ENCODE data around the gene STARD4. TPM values are rescaled to one million over a fixed set of nuclear protein-coding genes. Genes with fewer than 3 reads are reported as not detected.

STARD4 gene
- polyA plus RNA-seq, 1 of the 3 experiments (the other 2 are of a cell fraction) = 10.0 TPM

- DNase-seq = no peak
- Histone ChIP-seq H3K27me3 (ENCODE audit: insufficient read depth) (no peaks in the 10 kb centered on the region), H4K20me1 (ENCODE audit: insufficient read depth) (no peaks in the 10 kb centered on the region), H3K27ac (ENCODE audit: low read depth in 2 of 2, low read length in 1 of 2) (no peak overlapping the region), H3K9ac (no peak overlapping the region), H3K4me1 (ENCODE audit: control insufficient read depth in 1 of 2, insufficient read depth in 2 of 2, low read depth in 1 of 2, low read length in 1 of 2) (no peaks in the 10 kb centered on the region), H2AFZ (ENCODE audit: low read depth) (no peak overlapping the region), H3K36me3 (replicated peaks in 1 of 2; ENCODE audit: control insufficient read depth in 1 of 2, insufficient read depth in 2 of 2, low read length in 1 of 2) (no peaks in the 10 kb centered on the region), H3K9me3 (no peaks in the 10 kb centered on the region), H3K4me3 (ENCODE audit: low read depth in 2 of 2, low read length in 1 of 2) (no peak overlapping the region), H3K79me2 (ENCODE audit: insufficient read depth) (no peaks in the 10 kb centered on the region), H3K4me2 (no peak overlapping the region), H3F3A (replicated peaks; ENCODE audit: insufficient read depth) (no peaks in the 10 kb centered on the region), H3K9me2 (no peaks in the 10 kb centered on the region)
- 69% methylated on average over 3 of the region's 3 CpGs for WGBS (ENCODE audit: low lambda C conversion rate)
- ChIA-PET CTCF (interaction anchor here (1.0 to 1.6 kb wide), 4 partner anchors 11 to 625 kb away, joined by 4 to 10 read pairs (median 4); no protein-coding TSS in a partner anchor), POLR2A (no interaction called here)
- no peak for TF ChIP-seq GATA2 (CRISPR knock-in tag; IDR thresholded peaks at IDR 0.05)
- TF ChIP-seq MXI1 (IDR thresholded peaks at IDR 0.05; ENCODE audit: low read depth, low read length) = no peak
- no peak for TF ChIP-seq CHD2 (IDR thresholded peaks at IDR 0.05; ENCODE audit: low read length, partially characterized antibody)
- no peak for TF ChIP-seq MAX (IDR thresholded peaks at IDR 0.05; ENCODE audit: low read depth)
- TF ChIP-seq GABPA (IDR thresholded peaks at IDR 0.05; ENCODE audit: low read depth) = no peak
- no peak for TF ChIP-seq SIN3A (IDR thresholded peaks at IDR 0.05; ENCODE audit: borderline replicate concordance, low read depth, low read length)
- TF ChIP-seq SMC3 (IDR thresholded peaks at IDR 0.05; ENCODE audit: low read depth, low read length) = no peak
- no peak for TF ChIP-seq REST (IDR thresholded peaks at IDR 0.05; ENCODE audit: low read depth, low read length)
- no peak for TF ChIP-seq FOXM1 (IDR thresholded peaks at IDR 0.05; ENCODE audit: low read depth)
- TF ChIP-seq EZH2phosphoT487 (IDR thresholded peaks at IDR 0.05; ENCODE audit: borderline replicate concordance, low read depth) = no peak
- TF ChIP-seq CTCF (IDR thresholded peaks at IDR 0.05) = no peak
These were observed 8.6 kb upstream of the STARD4 start for GRCh38 chr5:111520908-111521307.

GRCh38 chr5:111518777-111519176 is 6.4 kb upstream of the STARD4 start:
- Histone ChIP-seq H3K27ac (ENCODE audit: low read depth in 2 of 2, low read length in 1 of 2) (no peak overlapping the region), H3K9me2 (no peaks in the 10 kb centered on the region), H3K4me3 (ENCODE audit: low read depth in 2 of 2, low read length in 1 of 2) (no peak overlapping the region), H3K79me2 (ENCODE audit: insufficient read depth) (no peaks in the 10 kb centered on the region), H3K4me2 (no peak overlapping the region), H3K27me3 (ENCODE audit: insufficient read depth) (no peaks in the 10 kb centered on the region), H3K4me1 (ENCODE audit: control insufficient read depth in 1 of 2, insufficient read depth in 2 of 2, low read depth in 1 of 2, low read length in 1 of 2) (peaks cover 0 to under 1% of the 10 kb centered on the region in 2 experiments; a peak in 2 of 4 replicates), H2AFZ (ENCODE audit: low read depth) (no peak overlapping the region), H3K36me3 (replicated peaks in 1 of 2; ENCODE audit: control insufficient read depth in 1 of 2, insufficient read depth in 2 of 2, low read length in 1 of 2) (no peaks in the 10 kb centered on the region), H3K9me3 (no peaks in the 10 kb centered on the region), H4K20me1 (ENCODE audit: insufficient read depth) (no peaks in the 10 kb centered on the region), H3K9ac (no peak overlapping the region), H3F3A (replicated peaks; ENCODE audit: insufficient read depth) (no peaks in the 10 kb centered on the region)
- ChIA-PET CTCF (interaction anchor here (0.8 to 1.7 kb wide), 2 partner anchors 13 to 642 kb away, joined by 3 to 4 read pairs; no protein-coding TSS in a partner anchor), POLR2A (no interaction called here)
- 91% methylated on average over 2 of the region's 2 CpGs for WGBS (ENCODE audit: low lambda C conversion rate)
- DNase-seq = no peak
- TF ChIP-seq JUND (IDR thresholded peaks at IDR 0.05) (no peak), EZH2phosphoT487 (IDR thresholded peaks at IDR 0.05; ENCODE audit: borderline replicate concordance, low read depth) (no peak), SIN3A (IDR thresholded peaks at IDR 0.05; ENCODE audit: borderline replicate concordance, low read depth, low read length) (no peak), GATA2 (CRISPR knock-in tag; IDR thresholded peaks at IDR 0.05) (no peak), CTCF (IDR thresholded peaks at IDR 0.05) (no peak), CHD2 (IDR thresholded peaks at IDR 0.05; ENCODE audit: low read length, partially characterized antibody) (no peak), ZBTB33 (IDR thresholded peaks at IDR 0.05; ENCODE audit: borderline replicate concordance, low read depth) (no peak), PBX3 (IDR thresholded peaks at IDR 0.05) (no peak), NRF1 (IDR thresholded peaks at IDR 0.05; ENCODE audit: low read depth, low read length) (no peak)

Data from SK-N-SH (cell line).